ENCODE measurements around the gene RIMS4. TPM values are rescaled to one million over a fixed set of nuclear protein-coding genes. Genes with fewer than 3 reads are reported as not detected.
A peak's percentile ranks its signal among the peaks of the same experiment; 100 is the strongest.

Gene RIMS4
- total and polyA plus RNA-seq, 2 of the 13 experiments (the other 11 are each of a cell fraction or from before 2014, with no cell fraction given), result 0.01 to 0.07 TPM

DNA sequence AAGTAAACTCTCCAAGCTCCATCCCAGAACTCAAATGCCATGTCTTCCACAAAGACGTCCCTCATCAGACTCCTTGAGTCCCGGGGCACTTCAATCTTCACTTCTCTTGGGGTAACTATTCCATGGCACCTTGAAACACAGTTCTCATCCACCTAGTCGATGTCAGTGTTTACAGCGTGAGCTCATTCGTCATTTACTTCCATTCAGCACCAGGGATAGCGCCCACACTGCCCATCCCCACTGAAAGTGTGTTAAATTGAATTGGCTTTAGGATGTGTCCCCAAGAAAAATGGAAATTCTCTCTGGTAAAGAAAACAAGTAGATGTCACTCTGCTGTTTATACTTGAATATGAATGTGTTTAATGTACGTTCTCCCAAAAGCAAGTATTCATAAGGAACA lies 33.4 kb downstream of the RIMS4 start (continued):
- TF ChIP-seq, protein P1, sequence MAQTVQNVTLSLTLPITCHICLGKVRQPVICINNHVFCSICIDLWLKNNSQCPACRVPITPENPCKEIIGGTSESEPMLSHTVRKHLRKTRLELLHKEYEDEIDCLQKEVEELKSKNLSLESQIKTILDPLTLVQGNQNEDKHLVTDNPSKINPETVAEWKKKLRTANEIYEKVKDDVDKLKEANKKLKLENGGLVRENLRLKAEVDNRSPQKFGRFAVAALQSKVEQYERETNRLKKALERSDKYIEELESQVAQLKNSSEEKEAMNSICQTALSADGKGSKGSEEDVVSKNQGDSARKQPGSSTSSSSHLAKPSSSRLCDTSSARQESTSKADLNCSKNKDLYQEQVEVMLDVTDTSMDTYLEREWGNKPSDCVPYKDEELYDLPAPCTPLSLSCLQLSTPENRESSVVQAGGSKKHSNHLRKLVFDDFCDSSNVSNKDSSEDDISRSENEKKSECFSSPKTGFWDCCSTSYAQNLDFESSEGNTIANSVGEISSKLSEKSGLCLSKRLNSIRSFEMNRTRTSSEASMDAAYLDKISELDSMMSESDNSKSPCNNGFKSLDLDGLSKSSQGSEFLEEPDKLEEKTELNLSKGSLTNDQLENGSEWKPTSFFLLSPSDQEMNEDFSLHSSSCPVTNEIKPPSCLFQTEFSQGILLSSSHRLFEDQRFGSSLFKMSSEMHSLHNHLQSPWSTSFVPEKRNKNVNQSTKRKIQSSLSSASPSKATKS (CRISPR knock-in tag; IDR thresholded peaks at IDR 0.05), result no peak
- TF ChIP-seq TAF1 (CRISPR knock-in tag; IDR thresholded peaks at IDR 0.05), result no peak
- TF ChIP-seq PRMT3 (CRISPR knock-in tag; IDR thresholded peaks at IDR 0.05; ENCODE audit: borderline replicate concordance, low read depth), result no peak
- TF ChIP-seq ZSCAN21 (CRISPR knock-in tag; IDR thresholded peaks at IDR 0.05; ENCODE audit: borderline replicate concordance), result no peak
- TF ChIP-seq, protein P2, sequence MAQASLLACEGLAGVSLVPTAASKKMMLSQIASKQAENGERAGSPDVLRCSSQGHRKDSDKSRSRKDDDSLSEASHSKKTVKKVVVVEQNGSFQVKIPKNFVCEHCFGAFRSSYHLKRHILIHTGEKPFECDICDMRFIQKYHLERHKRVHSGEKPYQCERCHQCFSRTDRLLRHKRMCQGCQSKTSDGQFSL (CRISPR knock-in tag; IDR thresholded peaks at IDR 0.05), result no peak
- TF ChIP-seq, protein P3, sequence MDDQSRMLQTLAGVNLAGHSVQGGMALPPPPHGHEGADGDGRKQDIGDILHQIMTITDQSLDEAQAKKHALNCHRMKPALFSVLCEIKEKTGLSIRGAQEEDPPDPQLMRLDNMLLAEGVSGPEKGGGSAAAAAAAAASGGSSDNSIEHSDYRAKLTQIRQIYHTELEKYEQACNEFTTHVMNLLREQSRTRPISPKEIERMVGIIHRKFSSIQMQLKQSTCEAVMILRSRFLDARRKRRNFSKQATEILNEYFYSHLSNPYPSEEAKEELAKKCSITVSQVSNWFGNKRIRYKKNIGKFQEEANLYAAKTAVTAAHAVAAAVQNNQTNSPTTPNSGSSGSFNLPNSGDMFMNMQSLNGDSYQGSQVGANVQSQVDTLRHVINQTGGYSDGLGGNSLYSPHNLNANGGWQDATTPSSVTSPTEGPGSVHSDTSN (CRISPR knock-in tag; IDR thresholded peaks at IDR 0.05; ENCODE audit: borderline replicate concordance), result no peak
- TF ChIP-seq NFRKB (IDR thresholded peaks at IDR 0.05), result no peak
- TF ChIP-seq ZFP82 (CRISPR knock-in tag; IDR thresholded peaks at IDR 0.05; ENCODE audit: borderline replicate concordance), result no peak
- TF ChIP-seq IRX3 (CRISPR knock-in tag; IDR thresholded peaks at IDR 0.05; ENCODE audit: borderline replicate concordance, low read depth), result peak; percentile 84; the same call in 1 of the 2 replicates
- TF ChIP-seq ZNF761 (CRISPR knock-in tag; conservative IDR thresholded peaks at IDR 0.05), result 0 out of 2 replicates have a peak, but pooled peaks have one; percentile 28
- TF ChIP-seq, protein P4, sequence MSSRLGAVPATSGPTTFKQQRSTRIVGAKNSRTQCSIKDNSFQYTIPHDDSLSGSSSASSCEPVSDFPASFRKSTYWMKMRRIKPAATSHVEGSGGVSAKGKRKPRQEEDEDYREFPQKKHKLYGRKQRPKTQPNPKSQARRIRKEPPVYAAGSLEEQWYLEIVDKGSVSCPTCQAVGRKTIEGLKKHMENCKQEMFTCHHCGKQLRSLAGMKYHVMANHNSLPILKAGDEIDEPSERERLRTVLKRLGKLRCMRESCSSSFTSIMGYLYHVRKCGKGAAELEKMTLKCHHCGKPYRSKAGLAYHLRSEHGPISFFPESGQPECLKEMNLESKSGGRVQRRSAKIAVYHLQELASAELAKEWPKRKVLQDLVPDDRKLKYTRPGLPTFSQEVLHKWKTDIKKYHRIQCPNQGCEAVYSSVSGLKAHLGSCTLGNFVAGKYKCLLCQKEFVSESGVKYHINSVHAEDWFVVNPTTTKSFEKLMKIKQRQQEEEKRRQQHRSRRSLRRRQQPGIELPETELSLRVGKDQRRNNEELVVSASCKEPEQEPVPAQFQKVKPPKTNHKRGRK (CRISPR knock-in tag; IDR thresholded peaks at IDR 0.05), result no peak
- peak; percentile 59; the same call in 1 of the 2 replicates for TF ChIP-seq ZNF430 (CRISPR knock-in tag; IDR thresholded peaks at IDR 0.05)
- no peak for TF ChIP-seq ZBTB7B (CRISPR knock-in tag; IDR thresholded peaks at IDR 0.05)
- 0 out of 2 replicates have a peak, but pooled peaks have one; percentile 78 for TF ChIP-seq NKX3-1 (CRISPR knock-in tag; IDR thresholded peaks at IDR 0.05)
- TF ChIP-seq DNMT1 (CRISPR knock-in tag; IDR thresholded peaks at IDR 0.05), result no peak
- TF ChIP-seq, protein P5, sequence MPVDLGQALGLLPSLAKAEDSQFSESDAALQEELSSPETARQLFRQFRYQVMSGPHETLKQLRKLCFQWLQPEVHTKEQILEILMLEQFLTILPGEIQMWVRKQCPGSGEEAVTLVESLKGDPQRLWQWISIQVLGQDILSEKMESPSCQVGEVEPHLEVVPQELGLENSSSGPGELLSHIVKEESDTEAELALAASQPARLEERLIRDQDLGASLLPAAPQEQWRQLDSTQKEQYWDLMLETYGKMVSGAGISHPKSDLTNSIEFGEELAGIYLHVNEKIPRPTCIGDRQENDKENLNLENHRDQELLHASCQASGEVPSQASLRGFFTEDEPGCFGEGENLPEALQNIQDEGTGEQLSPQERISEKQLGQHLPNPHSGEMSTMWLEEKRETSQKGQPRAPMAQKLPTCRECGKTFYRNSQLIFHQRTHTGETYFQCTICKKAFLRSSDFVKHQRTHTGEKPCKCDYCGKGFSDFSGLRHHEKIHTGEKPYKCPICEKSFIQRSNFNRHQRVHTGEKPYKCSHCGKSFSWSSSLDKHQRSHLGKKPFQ (CRISPR knock-in tag; IDR thresholded peaks at IDR 0.05; ENCODE audit: insufficient replicate concordance), result no peak
- peak; percentile 77; the same call in 1 of the 2 replicates for TF ChIP-seq ERF (CRISPR knock-in tag; IDR thresholded peaks at IDR 0.05)
- TF ChIP-seq AHR (CRISPR knock-in tag; IDR thresholded peaks at IDR 0.05), result no peak
- TF ChIP-seq ZNF460 (CRISPR knock-in tag; IDR thresholded peaks at IDR 0.05; ENCODE audit: borderline replicate concordance), result no peak
- no peak for TF ChIP-seq CCAR2 (optimal IDR thresholded peaks at IDR 0.05; ENCODE audit: low read depth, low read length)
- TF ChIP-seq NR2C2 (CRISPR knock-in tag; IDR thresholded peaks at IDR 0.05; ENCODE audit: borderline replicate concordance), result no peak
- no peak for TF ChIP-seq THAP11 (CRISPR knock-in tag; IDR thresholded peaks at IDR 0.05)
- no peak for TF ChIP-seq ZNF782 (CRISPR knock-in tag; IDR thresholded peaks at IDR 0.05; ENCODE audit: borderline replicate concordance)
